ENCODE results near the gene PCDHGB7. TPM values are rescaled to one million over a fixed set of nuclear protein-coding genes. Genes with fewer than 3 reads are reported as not detected.
"Not testable (repeated sequence)": the region's sequence is repeated elsewhere in the genome, so short reads cannot be mapped to it uniquely, and the experiment has no call there.

The PCDHGB7 gene
- polyA plus RNA-seq, 4 donors, result 15.4 to 16.6 (median 15.9) TPM

GRCh38 chr5:141422742-141423291, 5.3 kb downstream of the PCDHGB7 start:
- DNase-seq (ENCODE audit: low read depth in 4 of 4, low spot score in 3 of 4), result no peak

DNA sequence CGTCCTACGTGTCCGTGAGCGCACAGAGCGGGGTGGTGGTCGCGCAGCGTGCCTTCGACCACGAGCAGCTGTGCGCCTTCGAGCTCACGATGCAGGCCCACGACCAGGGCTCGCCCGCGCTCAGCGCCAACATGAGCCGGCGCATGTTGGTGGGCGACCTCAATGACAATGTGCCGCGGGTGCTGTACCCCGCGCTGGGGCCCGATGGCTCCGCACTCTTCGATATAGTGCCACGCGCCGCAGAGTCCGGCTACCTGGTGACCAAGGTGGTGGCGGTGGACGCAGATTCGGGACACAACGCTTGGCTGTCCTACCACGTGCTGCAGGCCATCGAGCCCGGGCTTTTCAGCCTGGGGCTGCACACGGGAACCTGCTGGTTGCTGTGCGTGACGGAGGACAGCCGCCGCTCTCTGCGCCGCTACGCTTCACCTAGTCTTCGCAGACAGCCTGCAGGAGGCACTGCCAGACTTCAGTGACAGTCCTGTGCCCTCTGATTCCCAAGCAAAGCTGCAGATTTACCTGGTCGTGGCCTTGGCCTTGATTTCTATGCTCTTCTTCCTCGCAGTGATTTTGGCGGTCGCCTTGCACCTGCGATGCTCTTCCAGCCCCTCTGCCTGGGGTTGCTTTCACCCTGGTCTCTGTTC, 10.4 kb downstream of the PCDHGB7 start:
- no peak for DNase-seq (ENCODE audit: low read depth in 4 of 4, low spot score in 3 of 4)

DNA sequence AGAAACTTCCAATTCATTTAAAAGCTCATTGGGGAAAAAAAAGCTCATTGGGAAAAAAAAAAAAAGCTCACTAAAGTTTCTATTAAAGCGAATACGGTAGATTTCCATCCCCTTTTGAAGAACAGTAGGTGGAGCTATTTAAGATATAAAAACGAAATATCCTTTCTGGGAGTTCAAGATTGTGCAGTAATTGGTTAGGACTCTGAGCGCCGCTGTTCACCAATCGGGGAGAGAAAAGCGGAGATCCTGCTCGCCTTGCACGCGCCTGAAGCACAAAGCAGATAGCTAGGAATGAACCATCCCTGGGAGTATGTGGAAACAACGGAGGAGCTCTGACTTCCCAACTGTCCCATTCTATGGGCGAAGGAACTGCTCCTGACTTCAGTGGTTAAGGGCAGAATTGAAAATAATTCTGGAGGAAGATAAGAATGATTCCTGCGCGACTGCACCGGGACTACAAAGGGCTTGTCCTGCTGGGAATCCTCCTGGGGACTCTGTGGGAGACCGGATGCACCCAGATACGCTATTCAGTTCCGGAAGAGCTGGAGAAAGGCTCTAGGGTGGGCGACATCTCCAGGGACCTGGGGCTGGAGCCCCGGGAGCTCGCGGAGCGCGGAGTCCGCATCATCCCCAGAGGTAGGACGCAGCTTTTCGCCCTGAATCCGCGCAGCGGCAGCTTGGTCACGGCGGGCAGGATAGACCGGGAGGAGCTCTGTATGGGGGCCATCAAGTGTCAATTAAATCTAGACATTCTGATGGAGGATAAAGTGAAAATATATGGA, 13.0 kb downstream of the PCDHGB7 start, which contains the start of gene PCDHGA12:
Gene PCDHGA12, plus strand, starts transcription at position 176 of the 782 bp plus-strand sequence. Its CDS starts 253 bp downstream, at position 429.
- no peak for DNase-seq (ENCODE audit: low read depth in 4 of 4, low spot score in 3 of 4)

DNA sequence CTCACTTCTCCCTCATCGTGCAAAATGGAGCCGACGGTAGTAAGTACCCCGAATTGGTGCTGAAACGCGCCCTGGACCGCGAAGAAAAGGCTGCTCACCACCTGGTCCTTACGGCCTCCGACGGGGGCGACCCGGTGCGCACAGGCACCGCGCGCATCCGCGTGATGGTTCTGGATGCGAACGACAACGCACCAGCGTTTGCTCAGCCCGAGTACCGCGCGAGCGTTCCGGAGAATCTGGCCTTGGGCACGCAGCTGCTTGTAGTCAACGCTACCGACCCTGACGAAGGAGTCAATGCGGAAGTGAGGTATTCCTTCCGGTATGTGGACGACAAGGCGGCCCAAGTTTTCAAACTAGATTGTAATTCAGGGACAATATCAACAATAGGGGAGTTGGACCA, 13.8 kb downstream of the PCDHGB7 start:
- DNase-seq (ENCODE audit: low read depth in 4 of 4, low spot score in 3 of 4), result no peak

DNA sequence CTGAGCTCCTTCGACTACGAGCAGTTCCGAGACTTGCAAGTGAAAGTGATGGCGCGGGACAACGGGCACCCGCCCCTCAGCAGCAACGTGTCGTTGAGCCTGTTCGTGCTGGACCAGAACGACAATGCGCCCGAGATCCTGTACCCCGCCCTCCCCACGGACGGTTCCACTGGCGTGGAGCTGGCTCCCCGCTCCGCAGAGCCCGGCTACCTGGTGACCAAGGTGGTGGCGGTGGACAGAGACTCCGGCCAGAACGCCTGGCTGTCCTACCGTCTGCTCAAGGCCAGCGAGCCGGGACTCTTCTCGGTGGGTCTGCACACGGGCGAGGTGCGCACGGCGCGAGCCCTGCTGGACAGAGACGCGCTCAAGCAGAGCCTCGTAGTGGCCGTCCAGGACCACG, 14.8 kb downstream of the PCDHGB7 start:
- DNase-seq (ENCODE audit: low read depth in 4 of 4, low spot score in 3 of 4), result not testable (repeated sequence)

DNA sequence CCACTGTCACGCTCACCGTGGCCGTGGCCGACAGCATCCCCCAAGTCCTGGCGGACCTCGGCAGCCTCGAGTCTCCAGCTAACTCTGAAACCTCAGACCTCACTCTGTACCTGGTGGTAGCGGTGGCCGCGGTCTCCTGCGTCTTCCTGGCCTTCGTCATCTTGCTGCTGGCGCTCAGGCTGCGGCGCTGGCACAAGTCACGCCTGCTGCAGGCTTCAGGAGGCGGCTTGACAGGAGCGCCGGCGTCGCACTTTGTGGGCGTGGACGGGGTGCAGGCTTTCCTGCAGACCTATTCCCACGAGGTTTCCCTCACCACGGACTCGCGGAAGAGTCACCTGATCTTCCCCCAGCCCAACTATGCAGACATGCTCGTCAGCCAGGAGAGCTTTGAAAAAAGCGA, 15.2 kb downstream of the PCDHGB7 start:
- not testable (repeated sequence) for DNase-seq (ENCODE audit: low read depth in 4 of 4, low spot score in 3 of 4)

DNA sequence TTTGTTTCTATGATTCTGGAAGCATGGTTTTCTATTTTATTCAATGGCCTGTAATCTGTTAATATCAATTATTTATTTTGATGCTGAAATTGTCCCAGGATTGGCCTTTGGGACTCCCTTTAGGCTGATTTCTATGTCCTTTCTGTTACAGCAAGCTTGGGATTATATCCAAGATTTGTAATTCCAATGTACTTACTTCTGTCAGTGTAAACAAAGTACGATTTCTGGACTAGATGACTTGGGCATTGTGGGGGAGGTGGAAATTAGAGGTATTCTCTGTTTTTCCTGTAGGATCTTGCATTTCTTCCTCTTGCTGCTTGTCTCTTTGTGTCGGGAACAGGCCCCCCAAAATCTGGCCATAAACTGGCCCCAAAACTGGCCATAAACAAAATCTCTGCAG, 16.5 kb downstream of the PCDHGB7 start:
- DNase-seq (ENCODE audit: low read depth in 4 of 4, low spot score in 3 of 4), result no peak

GRCh38 chr5:141437221-141437620, 19.7 kb downstream of the PCDHGB7 start:
- no peak for DNase-seq (ENCODE audit: low read depth in 4 of 4, low spot score in 3 of 4)

DNA sequence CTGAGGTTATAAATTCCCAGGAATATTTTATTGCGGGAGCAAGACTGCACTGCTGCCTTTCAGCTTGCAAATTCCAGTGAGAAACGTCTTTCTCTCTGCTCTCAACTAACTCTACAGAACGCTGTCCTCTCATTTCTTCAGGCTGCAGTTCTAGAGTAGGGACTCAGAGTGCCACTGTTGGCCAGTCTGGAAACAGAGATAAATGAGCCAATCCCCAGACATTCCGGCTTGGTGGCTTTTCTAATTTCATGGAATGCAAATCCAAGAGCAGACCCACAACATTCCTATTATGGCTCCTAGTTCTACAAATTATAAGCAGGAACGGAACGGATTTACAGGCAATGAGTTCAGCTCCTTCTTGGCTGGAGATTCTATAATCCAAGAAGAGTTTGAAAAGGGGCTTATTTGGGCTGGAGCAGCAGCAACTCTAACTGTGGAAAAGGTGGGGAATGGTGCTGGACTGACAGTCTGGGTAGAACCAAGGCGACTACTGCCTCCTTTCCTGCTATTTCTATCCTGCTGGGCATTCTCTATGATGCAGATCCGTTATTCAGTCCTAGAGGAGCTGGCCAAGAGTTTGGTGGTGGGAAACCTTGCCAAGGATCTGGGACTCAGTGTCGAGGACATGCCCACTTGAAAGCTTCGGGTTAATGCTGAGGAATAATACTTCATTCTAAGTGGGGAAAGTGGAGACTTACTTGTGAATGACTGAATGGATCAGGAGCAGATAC, 22.1 kb downstream of the PCDHGB7 start:
- DNase-seq (ENCODE audit: low read depth in 4 of 4, low spot score in 3 of 4), result no peak

DNA sequence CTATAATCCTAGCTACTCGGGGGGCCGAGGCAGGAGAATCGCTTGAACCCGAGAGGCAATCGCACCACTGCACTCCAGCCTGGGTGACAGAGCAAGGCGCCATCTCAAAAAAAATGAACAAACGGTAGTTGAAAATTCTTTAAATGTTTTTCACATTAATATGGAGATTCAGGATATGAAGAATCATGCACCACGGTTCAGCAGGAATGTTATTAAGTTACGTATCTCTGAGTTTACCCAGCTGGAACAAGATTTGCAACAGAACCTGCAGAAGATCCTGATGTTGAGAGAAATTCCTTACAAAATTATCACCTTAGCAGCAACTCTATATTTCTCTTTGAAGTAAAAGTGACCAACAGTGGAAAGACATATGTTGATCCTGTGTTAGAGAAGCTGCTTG, 22.9 kb downstream of the PCDHGB7 start:
- no peak for DNase-seq (ENCODE audit: low read depth in 4 of 4, low spot score in 3 of 4)

DNA sequence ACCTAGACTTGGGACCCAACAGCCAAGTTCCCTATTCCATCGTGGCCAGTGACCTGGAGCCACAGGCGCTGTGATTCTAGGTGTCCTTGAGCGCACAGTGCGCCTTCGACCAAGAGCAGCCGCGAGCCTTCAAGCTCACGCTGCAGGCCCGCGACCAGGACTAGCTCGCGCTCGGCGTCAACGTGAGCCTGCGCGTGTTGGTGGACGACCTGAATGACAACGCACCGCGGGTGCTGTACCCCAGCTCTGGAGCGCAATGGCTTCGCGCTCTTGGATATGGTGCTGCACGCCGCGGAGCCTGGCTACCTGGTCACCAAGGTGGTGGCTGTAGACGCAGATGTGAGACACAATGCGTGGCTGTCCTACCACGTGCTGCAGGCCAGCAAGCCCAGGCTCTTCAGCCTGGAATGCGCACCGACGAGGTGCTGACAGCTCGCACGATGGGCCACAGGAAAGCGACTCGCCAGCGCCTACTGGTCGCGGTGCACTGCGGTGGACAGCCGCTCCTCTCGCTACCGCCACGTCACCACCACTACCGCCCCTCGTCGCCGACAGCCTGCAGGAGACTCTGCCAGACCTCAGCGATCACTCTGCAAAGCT, 24.2 kb downstream of the PCDHGB7 start:
- DNase-seq (ENCODE audit: low read depth in 4 of 4, low spot score in 3 of 4), result no peak

DNA sequence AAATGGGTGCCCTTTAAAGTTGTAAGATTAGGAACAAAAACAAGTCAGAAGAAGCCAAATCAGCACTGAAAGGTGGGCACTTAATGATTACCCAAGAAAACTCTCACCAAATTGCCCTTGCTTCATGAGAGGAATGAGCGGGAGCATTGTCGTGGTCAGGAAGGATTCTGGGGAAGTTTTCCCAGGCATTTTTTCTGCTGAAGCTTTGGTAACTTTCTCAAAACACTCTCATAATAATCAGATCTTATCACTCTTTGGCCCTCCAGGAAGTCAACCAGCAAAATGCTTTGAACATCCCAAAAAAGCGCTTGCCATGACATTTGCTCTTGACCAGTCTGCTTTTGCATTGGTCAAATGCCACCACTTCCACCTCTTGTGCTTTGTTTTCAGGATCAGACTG, 47.9 kb downstream of the PCDHGB7 start:
- no peak for DNase-seq (ENCODE audit: low read depth in 4 of 4, low spot score in 3 of 4)

Other genes starting within 250 kb of the PCDHGB7 start
- gene PCDHB7, start 245.0 kb upstream of the PCDHGB7 start, polyA plus RNA-seq (ENCODE audit: insufficient read length in 4 of 4), result 1 to 10 TPM; 4.9 to 6.2 (median 5.9) TPM
- gene PCDHB8, start 239.9 kb upstream of the PCDHGB7 start, polyA plus RNA-seq (ENCODE audit: insufficient read length in 4 of 4), result 1 to 10 TPM; 1.3 to 3.9 (median 2.6) TPM
- gene PCDHB16, start 235.3 kb upstream of the PCDHGB7 start, polyA plus RNA-seq (ENCODE audit: insufficient read length in 4 of 4), result 1 to 10 TPM; 3.5 to 7.7 (median 5.2) TPM
- gene PCDHB9, start 230.5 kb upstream of the PCDHGB7 start, polyA plus RNA-seq (ENCODE audit: insufficient read length in 4 of 4), result 1 to 10 TPM; 3.2 to 6.3 (median 3.8) TPM
- 1 to 10 TPM; 6.5 to 9.4 (median 7.7) TPM for gene PCDHB10, start 225.3 kb upstream of the PCDHGB7 start, polyA plus RNA-seq (ENCODE audit: insufficient read length in 4 of 4)
- 1 to 10 TPM; 4.8 to 6.3 (median 5.1) TPM for gene PCDHB11, start 218.1 kb upstream of the PCDHGB7 start, polyA plus RNA-seq (ENCODE audit: insufficient read length in 4 of 4)
- 1 to 10 TPM; 4.6 to 6.5 (median 5.5) TPM for gene PCDHB12, start 209.0 kb upstream of the PCDHGB7 start, polyA plus RNA-seq (ENCODE audit: insufficient read length in 4 of 4)
- gene PCDHB13, start 203.8 kb upstream of the PCDHGB7 start, polyA plus RNA-seq (ENCODE audit: insufficient read length in 4 of 4), result 1 to 10 TPM; 5.6 to 6.8 (median 6.3) TPM
- 10 to 100 TPM in 1 of 4 donors, 1 to 10 TPM in 3; 8.1 to 11.2 (median 8.8) TPM for gene PCDHB14, start 194.3 kb upstream of the PCDHGB7 start, polyA plus RNA-seq (ENCODE audit: insufficient read length in 4 of 4)
- 10 to 100 TPM; 14.7 to 17.0 (median 16.0) TPM for gene PCDHB15, start 172.3 kb upstream of the PCDHGB7 start, polyA plus RNA-seq (ENCODE audit: insufficient read length in 4 of 4)
- under 1 TPM in 1 of 4 donors, not detected in 3; 0.04 TPM for gene SLC25A2, start 113.6 kb upstream of the PCDHGB7 start, polyA plus RNA-seq (ENCODE audit: insufficient read length in 4 of 4)
- gene TAF7, start 96.9 kb upstream of the PCDHGB7 start, polyA plus RNA-seq (ENCODE audit: insufficient read length in 4 of 4), result 100 to 1,000 TPM; 146 to 183 (median 171) TPM
- gene PCDHGA1, start 87.2 kb upstream of the PCDHGB7 start, polyA plus RNA-seq (ENCODE audit: insufficient read length in 4 of 4), result 1 to 10 TPM in 2 of 4 donors, under 1 TPM in 2; 0.74 to 1.3 (median 0.96) TPM
- gene PCDHGA2, start 78.9 kb upstream of the PCDHGB7 start, polyA plus RNA-seq (ENCODE audit: insufficient read length in 4 of 4), result 1 to 10 TPM; 5.8 to 7.7 (median 6.1) TPM
- 1 to 10 TPM; 2.2 to 4.2 (median 3.1) TPM for gene PCDHGA3, start 73.8 kb upstream of the PCDHGB7 start, polyA plus RNA-seq (ENCODE audit: insufficient read length in 4 of 4)
- 1 to 10 TPM; 1.3 to 2.4 (median 2.0) TPM for gene PCDHGB1, start 67.6 kb upstream of the PCDHGB7 start, polyA plus RNA-seq (ENCODE audit: insufficient read length in 4 of 4)
- gene PCDHGA4, start 62.7 kb upstream of the PCDHGB7 start, polyA plus RNA-seq (ENCODE audit: insufficient read length in 4 of 4), result 1 to 10 TPM; 2.3 to 3.1 (median 2.5) TPM
- 1 to 10 TPM; 3.4 to 4.7 (median 3.9) TPM for gene PCDHGB2, start 57.7 kb upstream of the PCDHGB7 start, polyA plus RNA-seq (ENCODE audit: insufficient read length in 4 of 4)
- gene PCDHGA5, start 53.5 kb upstream of the PCDHGB7 start, polyA plus RNA-seq (ENCODE audit: insufficient read length in 4 of 4), result 1 to 10 TPM; 2.2 to 3.0 (median 2.5) TPM
- 1 to 10 TPM; 1.7 to 2.3 (median 2.0) TPM for gene PCDHGB3, start 47.4 kb upstream of the PCDHGB7 start, polyA plus RNA-seq (ENCODE audit: insufficient read length in 4 of 4)
- 1 to 10 TPM; 5.4 to 9.1 (median 6.5) TPM for gene PCDHGA6, start 43.8 kb upstream of the PCDHGB7 start, polyA plus RNA-seq (ENCODE audit: insufficient read length in 4 of 4)
- gene PCDHGA7, start 34.9 kb upstream of the PCDHGB7 start, polyA plus RNA-seq (ENCODE audit: insufficient read length in 4 of 4), result 1 to 10 TPM; 2.1 to 2.8 (median 2.2) TPM
- gene PCDHGB4, start 30.0 kb upstream of the PCDHGB7 start, polyA plus RNA-seq (ENCODE audit: insufficient read length in 4 of 4), result 1 to 10 TPM; 4.3 to 6.6 (median 6.0) TPM
- under 1 TPM; 0.30 to 0.52 (median 0.32) TPM for gene PCDHGA8, start 25.0 kb upstream of the PCDHGB7 start, polyA plus RNA-seq (ENCODE audit: insufficient read length in 4 of 4)
- 10 to 100 TPM in 1 of 4 donors, 1 to 10 TPM in 3; 9.4 to 11.0 (median 9.7) TPM for gene PCDHGB5, start 19.7 kb upstream of the PCDHGB7 start, polyA plus RNA-seq (ENCODE audit: insufficient read length in 4 of 4)
- 1 to 10 TPM; 5.5 to 6.5 (median 6.0) TPM for gene PCDHGA9, start 14.9 kb upstream of the PCDHGB7 start, polyA plus RNA-seq (ENCODE audit: insufficient read length in 4 of 4)
- gene PCDHGB6, start 9.7 kb upstream of the PCDHGB7 start, polyA plus RNA-seq (ENCODE audit: insufficient read length in 4 of 4), result 1 to 10 TPM; 7.0 to 8.3 (median 8.2) TPM
- 1 to 10 TPM; 3.7 to 3.9 (median 3.9) TPM for gene PCDHGA10, start 4.7 kb upstream of the PCDHGB7 start, polyA plus RNA-seq (ENCODE audit: insufficient read length in 4 of 4)
- 1 to 10 TPM; 4.4 to 5.5 (median 4.9) TPM for gene PCDHGA11, start 3.4 kb downstream of the PCDHGB7 start, polyA plus RNA-seq (ENCODE audit: insufficient read length in 4 of 4)
- 1 to 10 TPM in 3 of 4 donors, under 1 TPM in 1; 0.97 to 2.1 (median 1.7) TPM for gene PCDHGA12, start 12.8 kb downstream of the PCDHGB7 start, polyA plus RNA-seq (ENCODE audit: insufficient read length in 4 of 4)
- 100 to 1,000 TPM; 105 to 128 (median 117) TPM for gene PCDHGC3, start 58.3 kb downstream of the PCDHGB7 start, polyA plus RNA-seq (ENCODE audit: insufficient read length in 4 of 4)
- 1 to 10 TPM; 2.8 to 3.4 (median 3.2) TPM for gene PCDHGC4, start 67.4 kb downstream of the PCDHGB7 start, polyA plus RNA-seq (ENCODE audit: insufficient read length in 4 of 4)
- under 1 TPM; 0.11 to 0.61 (median 0.34) TPM for gene PCDHGC5, start 71.4 kb downstream of the PCDHGB7 start, polyA plus RNA-seq (ENCODE audit: insufficient read length in 4 of 4)
- 10 to 100 TPM; 62.7 to 71.7 (median 70.4) TPM for gene DIAPH1, start 201.3 kb downstream of the PCDHGB7 start, polyA plus RNA-seq (ENCODE audit: insufficient read length in 4 of 4)
- 100 to 1,000 TPM in 1 of 4 donors, 10 to 100 TPM in 3; 93.3 to 102 (median 95.2) TPM for gene HDAC3, start 219.2 kb downstream of the PCDHGB7 start, polyA plus RNA-seq (ENCODE audit: insufficient read length in 4 of 4)
- 1 to 10 TPM in 2 of 4 donors, under 1 TPM in 2; 0.73 to 1.4 (median 1.1) TPM for gene RELL2, start 219.3 kb downstream of the PCDHGB7 start, polyA plus RNA-seq (ENCODE audit: insufficient read length in 4 of 4)
- gene FCHSD1, start 233.7 kb downstream of the PCDHGB7 start, polyA plus RNA-seq (ENCODE audit: insufficient read length in 4 of 4), result 10 to 100 TPM; 11.6 to 14.3 (median 13.8) TPM

All from right renal pelvis (tissue), 4 donors.